K562 (cell line): Measurements from ENCODE around the gene RAB31. TPM values are rescaled to one million over a fixed set of nuclear protein-coding genes. Genes with fewer than 3 reads are reported as not detected.

Experiments used
- ATAC-seq: fragments of 200-7000 bp; cut with Tn5 transposase; 3 replicates; pipeline ENCODE4 v1.9.1; 2020; ENCODE audit warnings: moderate library complexity
- BruUV-seq: library from RNA; stranded (reverse); fragments of 400-500 nt; replicated peaks from 2 replicates; lab custom pipeline; 2021; lab: Mats Ljungman, UMichigan
- CTCF ChIA-PET: fragments of 300-600 bp; formaldehyde crosslinking; extraction: SDS; loops from one replicate; lab custom pipeline; 2021; ENCODE audit warnings: low intra/inter-chr PET ratio; lab: Yijun Ruan, JAX
- POLR2A ChIA-PET: fragments of 300-600, 350-650 bp; sonication (Branson Sonifier 250); formaldehyde crosslinking; extraction: SDS; loops from one replicate; lab custom pipeline; 2021; ENCODE audit warnings: antibody characterized with exemption, inconsistent platforms; lab: Yijun Ruan, JAX
- DNase-seq, 4 experiments: peaks; one replicate each; pipeline versions ENCODE4 v3.0.0 to v3.0.0-alpha.2; 2011 to 2018; ENCODE audit warnings: low spot score in 3 of 4, mixed read lengths in 3 of 4; ENCODE audit errors: extremely low read depth in 1 of 4
- FAIRE-seq: peaks from 2 replicates; lab custom pipeline; 2011; peaks lifted over from hg19 to GRCh38; lab: Jason Lieb, UNC
- H2AFZ ChIP-seq: 2 replicates; pipeline ENCODE4 v1.6.0; 2011; ENCODE audit warnings: low read depth, low read length, control low read depth, inconsistent platforms
- H3K27ac ChIP-seq: fragments of 200-600 bp; 3 replicates; pipeline ENCODE4 v1.8.0; 2011; ENCODE audit warnings: low read depth, mild to moderate bottlenecking, control low read depth, inconsistent platforms, low read length, moderate library complexity, mixed read lengths; ENCODE audit errors: extremely low read depth
- H3K27me3 ChIP-seq, 2 experiments: fragments of 300-600 bp in 1 of 2; 2 replicates in 1 of 2; 3 replicates in 1 of 2; pipeline versions ENCODE4 v1.6.0 to v1.8.0; 2011; ENCODE audit warnings: inconsistent platforms in 2 of 2, low read length in 2 of 2, mild to moderate bottlenecking in 1 of 2, mixed read lengths in 1 of 2, moderate library complexity in 1 of 2; ENCODE audit not compliant: control insufficient read depth in 2 of 2, insufficient read depth in 2 of 2
- H3K36me3 ChIP-seq: fragments of 300-600 bp; 3 replicates; pipeline ENCODE4 v1.8.0; 2011; ENCODE audit warnings: mild to moderate bottlenecking, low read length, inconsistent platforms; ENCODE audit not compliant: control insufficient read depth, insufficient read depth
- H3K4me1 ChIP-seq, 2 experiments: fragments of 200-600 bp in 1 of 2; replicated peaks in 1 of 2; 2 replicates in 1 of 2; 3 replicates in 1 of 2; pipeline versions ENCODE4 v1.5.1 to v1.8.0; 2011; ENCODE audit warnings: inconsistent platforms in 2 of 2, low read length in 2 of 2, mild to moderate bottlenecking in 1 of 2, mixed read lengths in 1 of 2, moderate library complexity in 1 of 2; ENCODE audit not compliant: control insufficient read depth in 2 of 2, insufficient read depth in 2 of 2
- H3K4me2 ChIP-seq: 2 replicates; pipeline ENCODE4 v1.6.1; 2011; ENCODE audit warnings: low read length, control low read depth, inconsistent platforms, mixed read lengths; ENCODE audit not compliant: insufficient read depth
- H3K4me3 ChIP-seq: fragments of 200-600 bp; sonication (generic), shearing (Covaris generic); 2 replicates; pipeline ENCODE4 v1.5.1; 2016; ENCODE audit warnings: control low read depth, inconsistent platforms
- H3K79me2 ChIP-seq: fragments of 200-600 bp; 3 replicates; pipeline ENCODE4 v1.8.0; 2011; ENCODE audit warnings: low read length, inconsistent platforms; ENCODE audit not compliant: control insufficient read depth, insufficient read depth
- H3K9ac ChIP-seq, 2 experiments: 2 replicates each; pipeline versions ENCODE4 v1.6.0 to v1.6.1; 2011; ENCODE audit warnings: low read depth in 2 of 2, low read length in 2 of 2, control low read depth in 1 of 2, inconsistent platforms in 1 of 2, mild to moderate bottlenecking in 1 of 2, mixed read lengths in 1 of 2; ENCODE audit not compliant: insufficient read depth in 1 of 2
- H3K9me1 ChIP-seq: one replicate; pipeline ENCODE4 v1.6.0; 2011; ENCODE audit warnings: inconsistent platforms, mild to moderate bottlenecking, low read length, moderate library complexity; ENCODE audit not compliant: control insufficient read depth, insufficient read depth
- H3K9me3 ChIP-seq: replicated peaks from 2 replicates; pipeline ENCODE4 v1.5.1; 2011; ENCODE audit warnings: low read depth, low read length, inconsistent platforms; ENCODE audit not compliant: control insufficient read depth, insufficient read depth
- H4K20me1 ChIP-seq: replicated peaks from 2 replicates; pipeline ENCODE4 v1.6.1; 2011; ENCODE audit warnings: low read length, inconsistent platforms, mixed read lengths; ENCODE audit not compliant: control insufficient read depth, insufficient read depth
- LEF1 ChIP-seq: fragments of 450-650 bp; IDR thresholded peaks from 2 replicates; pipeline ENCODE4 v1.6.1; 2016; ENCODE audit warnings: mild to moderate bottlenecking
- NCOA4 ChIP-seq: fragments of 450-650 bp; IDR thresholded peaks from 2 replicates; pipeline ENCODE4 v1.6.1; 2018; ENCODE audit warnings: mild to moderate bottlenecking; ENCODE audit not compliant: partially characterized antibody
- SRSF9 ChIP-seq: fragments of 200-400 bp; formaldehyde crosslinking; IDR thresholded peaks from 2 replicates; pipeline ENCODE4 v1.6.1; 2017; ENCODE audit warnings: low read depth, low read length, borderline replicate concordance
- THRAP3 ChIP-seq: fragments of 450-650 bp; IDR thresholded peaks from 2 replicates; pipeline ENCODE4 v1.6.1; 2016; ENCODE audit warnings: mild to moderate bottlenecking, inconsistent platforms, borderline replicate concordance
- YY1 ChIP-seq, 3 experiments: IDR thresholded peaks; 2 replicates each; pipeline ENCODE4 v1.6.1; 2011; ENCODE audit warnings: low read length in 2 of 3, mild to moderate bottlenecking in 2 of 3, moderate library complexity in 2 of 3, borderline replicate concordance in 1 of 3, control low read depth in 1 of 3, low read depth in 1 of 3; ENCODE audit not compliant: insufficient read depth in 3 of 3, insufficient replicate concordance in 2 of 3, control insufficient read depth in 1 of 3, insufficient read length in 1 of 3; ENCODE audit errors: extremely low read depth in 1 of 3
- ZNF324 ChIP-seq: fragments of 250-450 bp; sonication (Bioruptor Pico); IDR thresholded peaks from 2 replicates; pipeline ENCODE4 v1.4.0; 2020; ENCODE audit warnings: mild to moderate bottlenecking
- WGBS: fragments of 100-300 bp; shearing (Covaris generic); methylation state at CpG from one replicate; pipeline ENCODE4 v1.1.6; 2016; ENCODE audit warnings: low coverage, mixed read lengths; ENCODE audit not compliant: insufficient coverage; ENCODE audit errors: missing lambda C conversion rate; 5-methylcytosine and 5-hydroxymethylcytosine counted together
- in situ Hi-C: fragments of 300-500 bp; cut with MboI; formaldehyde crosslinking; loops from 4 replicates; pipeline ENCODE4 v1.15.0; 2018; ENCODE audit warnings: inconsistent platforms, mixed read lengths
- intact Hi-C: fragments of 100-400 bp; cut with micrococcal nuclease; formaldehyde crosslinking; loops from 2 replicates; pipeline ENCODE4 v1.14.2; 2022
- polyA plus RNA-seq, 8 experiments: library from polyadenylated mRNA; depleted of rRNA in 4 of 8; stranded (reverse) in 5 of 8; unstranded in 3 of 8; fragments of >200 nt; fragmentation: Nextera tagmentation in 2 of 8; fragmentation: Illumina TruSeq in 1 of 8; extraction: Ambion mirVana in 2 of 8; extraction: Trizol in 1 of 8; gene quantifications; 2 replicates each; pipeline versions ENCODE4 v1.2.1 to v1.2.3, GENCODE V29; 2011 to 2014; ENCODE audit warnings: inconsistent platforms in 1 of 8, missing spikeins in 1 of 8
- total RNA-seq, 7 experiments: library from RNA; depleted of rRNA in 6 of 7; stranded (reverse); fragments of >200 nt in 6 of 7; fragmentation: Illumina TruSeq in 2 of 7; extraction: Trizol in 2 of 7; gene quantifications; 2 replicates each; pipeline versions ENCODE4 v1.2.1 to v1.2.3, GENCODE V29; 2011 to 2021; ENCODE audit warnings: low replicate concordance in 1 of 7
- TF ChIP-seq, protein P1 (sequence below): fragments of 250-450 bp; sonication (Bioruptor Pico); IDR thresholded peaks from 2 replicates; pipeline ENCODE4 v1.4.0; 2020; ENCODE audit warnings: mild to moderate bottlenecking, moderate library complexity
- TF ChIP-seq, protein P2 (sequence below), 2 experiments: IDR thresholded peaks; 2 replicates each; pipeline ENCODE4 v1.6.1; 2012; ENCODE audit warnings: improper control_type of control experiment in 2 of 2, low read depth in 2 of 2, low read length in 2 of 2, borderline replicate concordance in 1 of 2
- TF ChIP-seq, protein P3 (sequence below): fragments of 450-650 bp; formaldehyde crosslinking; IDR thresholded peaks from 2 replicates; pipeline ENCODE4 v1.4.0; 2020; ENCODE audit warnings: mild to moderate bottlenecking, moderate library complexity

The RAB31 gene
- total and polyA plus RNA-seq, 9 of the 15 experiments (the other 6 are each of a cell fraction or from before 2014, with no cell fraction given), result 20.7 to 70.4 (median 41.3) TPM

DNA sequence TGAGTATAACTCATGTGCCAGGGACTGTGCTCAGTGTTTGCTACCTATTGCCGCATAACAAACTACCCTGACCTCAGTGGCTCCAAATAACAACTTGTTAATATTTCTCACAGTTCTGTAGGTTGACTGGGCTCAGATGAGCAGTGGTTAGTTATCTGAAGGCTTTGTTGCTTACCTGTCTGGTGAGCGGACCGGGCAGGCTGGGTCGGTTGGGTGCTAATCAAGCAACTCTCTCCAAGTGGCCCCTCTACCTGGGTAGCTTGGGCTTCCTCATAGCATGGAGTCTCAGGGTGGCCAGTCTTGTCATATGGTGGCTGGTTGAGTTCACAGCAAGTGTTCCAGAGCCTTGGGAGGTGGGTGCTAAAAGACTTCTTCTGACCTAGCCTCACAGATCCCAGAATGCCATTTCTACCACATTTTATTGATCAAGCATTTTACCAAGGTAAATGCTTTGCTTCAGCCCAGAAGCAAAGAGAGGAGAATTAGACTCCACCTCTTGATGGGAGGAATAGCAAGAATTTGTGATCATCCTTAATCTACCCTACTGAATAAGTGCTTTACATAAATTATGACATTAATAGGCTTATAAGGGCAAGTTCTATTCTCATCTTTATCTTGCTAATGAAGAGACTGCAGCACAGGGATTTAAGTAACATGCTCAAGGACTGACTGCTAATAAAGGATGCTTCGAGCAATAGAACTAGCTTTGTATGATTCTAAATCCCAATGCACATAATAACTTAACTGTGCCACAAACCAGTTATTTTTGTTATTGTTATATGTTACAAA lies 16.9 kb downstream of the RAB31 start:
- in situ Hi-C loops, result no loop called here
- peaks cover 20% of the 10 kb centered on the region; the same call in 2 of the 3 replicates for H3K36me3 ChIP-seq
- CTCF ChIA-PET, result no interaction called here
- BruUV-seq, result no TSS peak
- ATAC-seq, result no peak
- no peaks in the 10 kb centered on the region; a peak in 1 of 5 replicates for H3K4me1 ChIP-seq
- no peaks in the 10 kb centered on the region for H3K27me3 ChIP-seq
- no peak overlapping the region for H3K9ac ChIP-seq
- H3K9me1 ChIP-seq, result no peaks in the 10 kb centered on the region
- POLR2A ChIA-PET, result interaction anchor here (0.5 to 2.3 kb wide), 2 partner anchors 9 to 24 kb away, joined by 3 to 6 read pairs; no protein-coding TSS in a partner anchor
- WGBS, result 90% methylated on average over 5 of the region's 5 CpGs
- no peak overlapping the region for H3K27ac ChIP-seq
- DNase-seq, result no peak
- H4K20me1 ChIP-seq, result no peaks in the 10 kb centered on the region
- H2AFZ ChIP-seq, result no peak overlapping the region
- no peak overlapping the region for H3K4me2 ChIP-seq
- FAIRE-seq, result no peak
- H3K79me2 ChIP-seq, result peaks cover 32% of the 10 kb centered on the region
- no peak overlapping the region for H3K4me3 ChIP-seq
- intact Hi-C loops, result no loop called here
- H3K9me3 ChIP-seq, result peaks cover 3% of the 10 kb centered on the region; the same call in 1 of the 2 replicates
- TF ChIP-seq, protein P1, sequence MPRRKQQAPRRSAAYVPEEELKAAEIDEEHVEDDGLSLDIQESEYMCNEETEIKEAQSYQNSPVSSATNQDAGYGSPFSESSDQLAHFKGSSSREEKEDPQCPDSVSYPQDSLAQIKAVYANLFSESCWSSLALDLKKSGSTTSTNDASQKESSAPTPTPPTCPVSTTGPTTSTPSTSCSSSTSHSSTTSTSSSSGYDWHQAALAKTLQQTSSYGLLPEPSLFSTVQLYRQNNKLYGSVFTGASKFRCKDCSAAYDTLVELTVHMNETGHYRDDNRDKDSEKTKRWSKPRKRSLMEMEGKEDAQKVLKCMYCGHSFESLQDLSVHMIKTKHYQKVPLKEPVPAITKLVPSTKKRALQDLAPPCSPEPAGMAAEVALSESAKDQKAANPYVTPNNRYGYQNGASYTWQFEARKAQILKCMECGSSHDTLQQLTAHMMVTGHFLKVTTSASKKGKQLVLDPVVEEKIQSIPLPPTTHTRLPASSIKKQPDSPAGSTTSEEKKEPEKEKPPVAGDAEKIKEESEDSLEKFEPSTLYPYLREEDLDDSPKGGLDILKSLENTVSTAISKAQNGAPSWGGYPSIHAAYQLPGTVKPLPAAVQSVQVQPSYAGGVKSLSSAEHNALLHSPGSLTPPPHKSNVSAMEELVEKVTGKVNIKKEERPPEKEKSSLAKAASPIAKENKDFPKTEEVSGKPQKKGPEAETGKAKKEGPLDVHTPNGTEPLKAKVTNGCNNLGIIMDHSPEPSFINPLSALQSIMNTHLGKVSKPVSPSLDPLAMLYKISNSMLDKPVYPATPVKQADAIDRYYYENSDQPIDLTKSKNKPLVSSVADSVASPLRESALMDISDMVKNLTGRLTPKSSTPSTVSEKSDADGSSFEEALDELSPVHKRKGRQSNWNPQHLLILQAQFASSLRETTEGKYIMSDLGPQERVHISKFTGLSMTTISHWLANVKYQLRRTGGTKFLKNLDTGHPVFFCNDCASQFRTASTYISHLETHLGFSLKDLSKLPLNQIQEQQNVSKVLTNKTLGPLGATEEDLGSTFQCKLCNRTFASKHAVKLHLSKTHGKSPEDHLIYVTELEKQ (CRISPR knock-in tag), result no peak
- TF ChIP-seq, protein P2, sequence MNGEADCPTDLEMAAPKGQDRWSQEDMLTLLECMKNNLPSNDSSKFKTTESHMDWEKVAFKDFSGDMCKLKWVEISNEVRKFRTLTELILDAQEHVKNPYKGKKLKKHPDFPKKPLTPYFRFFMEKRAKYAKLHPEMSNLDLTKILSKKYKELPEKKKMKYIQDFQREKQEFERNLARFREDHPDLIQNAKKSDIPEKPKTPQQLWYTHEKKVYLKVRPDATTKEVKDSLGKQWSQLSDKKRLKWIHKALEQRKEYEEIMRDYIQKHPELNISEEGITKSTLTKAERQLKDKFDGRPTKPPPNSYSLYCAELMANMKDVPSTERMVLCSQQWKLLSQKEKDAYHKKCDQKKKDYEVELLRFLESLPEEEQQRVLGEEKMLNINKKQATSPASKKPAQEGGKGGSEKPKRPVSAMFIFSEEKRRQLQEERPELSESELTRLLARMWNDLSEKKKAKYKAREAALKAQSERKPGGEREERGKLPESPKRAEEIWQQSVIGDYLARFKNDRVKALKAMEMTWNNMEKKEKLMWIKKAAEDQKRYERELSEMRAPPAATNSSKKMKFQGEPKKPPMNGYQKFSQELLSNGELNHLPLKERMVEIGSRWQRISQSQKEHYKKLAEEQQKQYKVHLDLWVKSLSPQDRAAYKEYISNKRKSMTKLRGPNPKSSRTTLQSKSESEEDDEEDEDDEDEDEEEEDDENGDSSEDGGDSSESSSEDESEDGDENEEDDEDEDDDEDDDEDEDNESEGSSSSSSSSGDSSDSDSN (IDR thresholded peaks at IDR 0.05; ENCODE audit: borderline replicate concordance in 1 of 2, low read depth in 2 of 2, low read length in 2 of 2), result no peak
- TF ChIP-seq NCOA4 (no peak), ZNF324 (CRISPR knock-in tag) (no peak), LEF1 (no peak), SRSF9 (no peak), THRAP3 (no peak), YY1 (IDR thresholded peaks at IDR 0.05; ENCODE audit: borderline replicate concordance in 1 of 3, control insufficient read depth in 1 of 3, extremely low read depth in 1 of 3, insufficient read depth in 3 of 3, insufficient read length in 1 of 3, insufficient replicate concordance in 2 of 3, low read depth in 1 of 3, low read length in 2 of 3) (peak in 1 of 3 experiments; percentile 26)
- TF ChIP-seq, protein P3, sequence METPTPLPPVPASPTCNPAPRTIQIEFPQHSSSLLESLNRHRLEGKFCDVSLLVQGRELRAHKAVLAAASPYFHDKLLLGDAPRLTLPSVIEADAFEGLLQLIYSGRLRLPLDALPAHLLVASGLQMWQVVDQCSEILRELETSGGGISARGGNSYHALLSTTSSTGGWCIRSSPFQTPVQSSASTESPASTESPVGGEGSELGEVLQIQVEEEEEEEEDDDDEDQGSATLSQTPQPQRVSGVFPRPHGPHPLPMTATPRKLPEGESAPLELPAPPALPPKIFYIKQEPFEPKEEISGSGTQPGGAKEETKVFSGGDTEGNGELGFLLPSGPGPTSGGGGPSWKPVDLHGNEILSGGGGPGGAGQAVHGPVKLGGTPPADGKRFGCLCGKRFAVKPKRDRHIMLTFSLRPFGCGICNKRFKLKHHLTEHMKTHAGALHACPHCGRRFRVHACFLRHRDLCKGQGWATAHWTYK (CRISPR knock-in tag), result no peak
